ENCODE data around the gene ACVR1. TPM values are rescaled to one million over a fixed set of nuclear protein-coding genes. Genes with fewer than 3 reads are reported as not detected.

Gene ACVR1
- total and polyA plus RNA-seq, 9 of the 15 experiments (the other 6 are each of a cell fraction or from before 2014, with no cell fraction given), result 3.8 to 14.3 (median 6.9) TPM

DNA sequence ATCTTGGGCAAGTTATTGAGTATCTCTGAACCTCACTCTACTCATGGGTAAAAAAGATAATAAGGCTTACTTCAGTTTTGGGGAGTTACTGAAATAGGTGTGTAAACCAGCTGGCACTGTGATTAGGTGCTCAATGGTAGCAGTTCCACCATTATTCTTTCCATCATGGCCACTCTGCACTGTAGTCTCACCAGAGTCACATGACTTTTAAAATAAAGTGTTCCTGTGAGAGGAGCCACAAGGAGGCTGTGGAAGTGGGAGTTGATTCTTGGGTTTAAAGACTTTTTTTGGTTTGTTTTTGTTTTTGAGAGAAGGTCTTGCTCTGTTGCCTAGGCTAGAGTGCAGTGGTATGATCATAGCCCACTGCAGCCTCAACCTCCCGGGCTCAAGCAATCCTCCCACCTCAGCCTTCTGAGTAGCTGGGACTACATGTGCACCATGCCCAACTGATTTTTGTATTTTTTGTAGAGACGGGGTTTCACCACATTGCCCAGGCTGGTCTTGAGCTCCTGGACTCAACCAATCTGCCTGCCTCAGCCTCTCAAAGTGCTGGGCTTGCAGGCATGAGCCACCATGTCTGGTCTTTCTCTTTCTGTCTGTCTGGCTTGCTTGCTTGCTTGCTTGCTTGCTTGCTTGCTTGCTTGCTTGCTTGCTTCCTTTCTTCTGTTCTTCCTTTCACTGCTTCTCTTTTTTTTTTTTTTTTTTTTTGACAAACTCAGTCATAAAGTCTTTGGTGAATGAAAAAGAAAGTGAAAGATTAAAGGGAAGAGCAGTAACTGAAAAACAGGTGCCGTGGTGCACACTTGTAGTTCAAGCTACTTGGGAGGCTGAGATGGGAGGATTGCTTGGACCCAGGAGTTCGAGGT is 21.2 kb upstream of the ACVR1 start:
- no peak overlapping the region for H3K4me2 ChIP-seq (ENCODE audit: insufficient read depth, low read length)
- ChIA-PET CTCF (ENCODE audit: low intra/inter-chr PET ratio) (no interaction called here), POLR2A (interaction anchor here (0.8 to 2.5 kb wide), 6 partner anchors 12 to 74 kb away, joined by 3 to 11 read pairs (median 4); partner anchors contain the start of gene ACVR1)
- DNase-seq (ENCODE audit: extremely low read depth in 1 of 4, low spot score in 3 of 4) (peak in 1 of 4 experiments; percentile 18), ATAC-seq (peak; percentile 33; the same call in 2 of the 3 replicates), FAIRE-seq (no peak)
- no peaks in the 10 kb centered on the region for H4K20me1 ChIP-seq (replicated peaks; ENCODE audit: control insufficient read depth, insufficient read depth, low read length)
- no peaks in the 10 kb centered on the region for H3K9me3 ChIP-seq (replicated peaks; ENCODE audit: control insufficient read depth, insufficient read depth, low read depth, low read length)
- H3K4me1 ChIP-seq (replicated peaks in 1 of 2; ENCODE audit: control insufficient read depth in 2 of 2, insufficient read depth in 2 of 2, low read length in 2 of 2), result peaks cover 23 to 38% of the 10 kb centered on the region in 2 experiments
- no peaks in the 10 kb centered on the region for H3K9me1 ChIP-seq (ENCODE audit: control insufficient read depth, insufficient read depth, low read length)
- peak overlapping the region; percentile 47 for H2AFZ ChIP-seq (ENCODE audit: low read depth, low read length)
- intact Hi-C loops (cut with micrococcal nuclease), result no loop called here
- no peaks in the 10 kb centered on the region for H3K79me2 ChIP-seq (ENCODE audit: control insufficient read depth, insufficient read depth, low read length)
- H3K9ac ChIP-seq (ENCODE audit: insufficient read depth in 1 of 2, low read depth in 2 of 2, low read length in 2 of 2), result no peak overlapping the region
- H3K27me3 ChIP-seq (ENCODE audit: control insufficient read depth in 2 of 2, insufficient read depth in 2 of 2, low read length in 2 of 2), result no peaks in the 10 kb centered on the region
- BruUV-seq (replicated peaks), result no TSS peak
- in situ Hi-C loops (cut with MboI), result no loop called here
- H3K27ac ChIP-seq (ENCODE audit: extremely low read depth, low read depth, low read length), result no peak overlapping the region
- 82% methylated on average over 4 of the region's 4 CpGs for WGBS (ENCODE audit: insufficient coverage, low coverage, missing lambda C conversion rate)
- no peak overlapping the region for H3K4me3 ChIP-seq
- no peaks in the 10 kb centered on the region for H3K36me3 ChIP-seq (ENCODE audit: control insufficient read depth, insufficient read depth, low read length)
- TF ChIP-seq TOE1 (IDR thresholded peaks at IDR 0.05; ENCODE audit: borderline replicate concordance) (peak; percentile 81; the same call in 1 of the 2 replicates), TOE1 (CRISPR knock-in tag; IDR thresholded peaks at IDR 0.05; ENCODE audit: borderline replicate concordance, low read depth) (no peak), HDAC6 (IDR thresholded peaks at IDR 0.05; ENCODE audit: low read depth, low read length) (no peak), ZFP1 (CRISPR knock-in tag; IDR thresholded peaks at IDR 0.05) (no peak), PTRF (tag; IDR thresholded peaks at IDR 0.05) (no peak), YY1 (IDR thresholded peaks at IDR 0.05; ENCODE audit: borderline replicate concordance in 1 of 3, control insufficient read depth in 1 of 3, extremely low read depth in 1 of 3, insufficient read depth in 3 of 3, insufficient read length in 1 of 3, insufficient replicate concordance in 2 of 3, low read depth in 1 of 3, low read length in 2 of 3) (peak in 1 of 3 experiments; percentile 67), ELF4 (CRISPR knock-in tag; IDR thresholded peaks at IDR 0.05) (no peak), RAD51 (IDR thresholded peaks at IDR 0.05; ENCODE audit: borderline replicate concordance, low read depth) (peak; percentile 52; the same call in 1 of the 2 replicates), NFATC3 (IDR thresholded peaks at IDR 0.05) (no peak), MEF2D (tag; conservative IDR thresholded peaks at IDR 0.05; ENCODE audit: low read depth) (0 out of 2 replicates have a peak, but pooled peaks have one; percentile 24), NR4A1 (CRISPR knock-in tag; IDR thresholded peaks at IDR 0.05) (no peak), NR4A1 (tag; IDR thresholded peaks at IDR 0.05) (peak; percentile 61; the same call in 1 of the 2 replicates), CEBPG (CRISPR knock-in tag; IDR thresholded peaks at IDR 0.05) (no peak), CEBPG (tag; conservative IDR thresholded peaks at IDR 0.05 in 1 of 2, IDR thresholded peaks at IDR 0.05 in 1 of 2) (no peak), RBM34 (IDR thresholded peaks at IDR 0.05; ENCODE audit: borderline replicate concordance, insufficient read depth, low read length) (no peak)
- TF ChIP-seq, protein P1, sequence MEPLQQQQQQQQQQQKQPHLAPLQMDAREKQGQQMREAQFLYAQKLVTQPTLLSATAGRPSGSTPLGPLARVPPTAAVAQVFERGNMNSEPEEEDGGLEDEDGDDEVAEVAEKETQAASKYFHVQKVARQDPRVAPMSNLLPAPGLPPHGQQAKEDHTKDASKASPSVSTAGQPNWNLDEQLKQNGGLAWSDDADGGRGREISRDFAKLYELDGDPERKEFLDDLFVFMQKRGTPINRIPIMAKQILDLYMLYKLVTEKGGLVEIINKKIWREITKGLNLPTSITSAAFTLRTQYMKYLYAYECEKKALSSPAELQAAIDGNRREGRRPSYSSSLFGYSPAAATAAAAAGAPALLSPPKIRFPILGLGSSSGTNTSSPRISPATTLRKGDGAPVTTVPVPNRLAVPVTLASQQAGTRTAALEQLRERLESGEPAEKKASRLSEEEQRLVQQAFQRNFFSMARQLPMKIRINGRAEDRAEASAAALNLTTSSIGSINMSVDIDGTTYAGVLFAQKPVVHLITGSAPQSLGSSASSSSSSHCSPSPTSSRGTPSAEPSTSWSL (CRISPR knock-in tag; IDR thresholded peaks at IDR 0.05; ENCODE audit: borderline replicate concordance), result no peak
- TF ChIP-seq, protein P2, sequence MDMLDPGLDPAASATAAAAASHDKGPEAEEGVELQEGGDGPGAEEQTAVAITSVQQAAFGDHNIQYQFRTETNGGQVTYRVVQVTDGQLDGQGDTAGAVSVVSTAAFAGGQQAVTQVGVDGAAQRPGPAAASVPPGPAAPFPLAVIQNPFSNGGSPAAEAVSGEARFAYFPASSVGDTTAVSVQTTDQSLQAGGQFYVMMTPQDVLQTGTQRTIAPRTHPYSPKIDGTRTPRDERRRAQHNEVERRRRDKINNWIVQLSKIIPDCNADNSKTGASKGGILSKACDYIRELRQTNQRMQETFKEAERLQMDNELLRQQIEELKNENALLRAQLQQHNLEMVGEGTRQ (CRISPR knock-in tag; IDR thresholded peaks at IDR 0.05), result peak; percentile 56
- TF ChIP-seq, protein P3, sequence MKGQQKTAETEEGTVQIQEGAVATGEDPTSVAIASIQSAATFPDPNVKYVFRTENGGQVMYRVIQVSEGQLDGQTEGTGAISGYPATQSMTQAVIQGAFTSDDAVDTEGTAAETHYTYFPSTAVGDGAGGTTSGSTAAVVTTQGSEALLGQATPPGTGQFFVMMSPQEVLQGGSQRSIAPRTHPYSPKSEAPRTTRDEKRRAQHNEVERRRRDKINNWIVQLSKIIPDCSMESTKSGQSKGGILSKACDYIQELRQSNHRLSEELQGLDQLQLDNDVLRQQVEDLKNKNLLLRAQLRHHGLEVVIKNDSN (CRISPR knock-in tag; IDR thresholded peaks at IDR 0.05), result peak; percentile 50; the same call in 1 of the 2 replicates

Data from K562 (cell line).